Measurements from ENCODE around the gene TEP1.
"Not testable (repeated sequence)": the region's sequence is repeated elsewhere in the genome, so short reads cannot be mapped to it uniquely, and the experiment has no call there.

The TEP1 gene

GRCh38 chr14:20388159-20388558, 25.1 kb downstream of the TEP1 start:
- DNase-seq (ENCODE audit: low read depth in 2 of 2): no peak

GRCh38 chr14:20387576-20387975, 25.7 kb downstream of the TEP1 start:
- no peak for DNase-seq (ENCODE audit: low read depth in 2 of 2)

GRCh38 chr14:20386276-20386855, 26.9 kb downstream of the TEP1 start:
- no peak for DNase-seq (ENCODE audit: low read depth in 2 of 2)

GRCh38 chr14:20384886-20385285, 28.4 kb downstream of the TEP1 start:
- DNase-seq (ENCODE audit: low read depth in 2 of 2): no peak

- DNase-seq (ENCODE audit: low read depth in 2 of 2): no peak
These were observed 29.0 kb downstream of the TEP1 start for GRCh38 chr14:20384321-20384720.

GRCh38 chr14:20383636-20384035, 29.7 kb downstream of the TEP1 start:
- DNase-seq (ENCODE audit: low read depth in 2 of 2): no peak

GRCh38 chr14:20383032-20383431, 30.3 kb downstream of the TEP1 start:
- no peak for DNase-seq (ENCODE audit: low read depth in 2 of 2)

- no peak for DNase-seq (ENCODE audit: low read depth in 2 of 2)
These were observed 30.8 kb downstream of the TEP1 start for GRCh38 chr14:20382526-20382925.

- DNase-seq (ENCODE audit: low read depth in 2 of 2): no peak
These were observed 32.0 kb downstream of the TEP1 start for GRCh38 chr14:20381341-20381740.

GRCh38 chr14:20380681-20381080, 32.6 kb downstream of the TEP1 start:
- DNase-seq (ENCODE audit: low read depth in 2 of 2): no peak

- no peak for DNase-seq (ENCODE audit: low read depth in 2 of 2)
These were observed 33.6 kb downstream of the TEP1 start for GRCh38 chr14:20379743-20380142.

- DNase-seq (ENCODE audit: low read depth in 2 of 2): no peak
These were observed 36.1 kb downstream of the TEP1 start for GRCh38 chr14:20377171-20377570.

- no peak for DNase-seq (ENCODE audit: low read depth in 2 of 2)
These were observed 37.2 kb downstream of the TEP1 start for GRCh38 chr14:20376071-20376588.

GRCh38 chr14:20375471-20375870, 37.8 kb downstream of the TEP1 start:
- DNase-seq (ENCODE audit: low read depth in 2 of 2): no peak

GRCh38 chr14:20372796-20373195, 40.5 kb downstream of the TEP1 start:
- no peak for DNase-seq (ENCODE audit: low read depth in 2 of 2)

GRCh38 chr14:20365928-20366327, 47.4 kb downstream of the TEP1 start:
- no peak for DNase-seq (ENCODE audit: low read depth in 2 of 2)

- not testable (repeated sequence) for DNase-seq (ENCODE audit: low read depth in 2 of 2)
These were observed 54.8 kb downstream of the TEP1 start for GRCh38 chr14:20358474-20358873.

GRCh38 chr14:20356422-20356821, 56.9 kb downstream of the TEP1 start:
- no peak for DNase-seq (ENCODE audit: low read depth in 2 of 2)

GRCh38 chr14:20350860-20351259, 62.4 kb downstream of the TEP1 start:
- DNase-seq (ENCODE audit: low read depth in 2 of 2): no peak

- no peak for DNase-seq (ENCODE audit: low read depth in 2 of 2)
These were observed 63.0 kb downstream of the TEP1 start for GRCh38 chr14:20350282-20350681.

- no peak for DNase-seq (ENCODE audit: low read depth in 2 of 2)
These were observed 65.6 kb downstream of the TEP1 start for GRCh38 chr14:20347747-20348146.

GRCh38 chr14:20346713-20347112, 66.6 kb downstream of the TEP1 start:
- no peak for DNase-seq (ENCODE audit: low read depth in 2 of 2)

GRCh38 chr14:20345366-20345765, 67.9 kb downstream of the TEP1 start:
- no peak for DNase-seq (ENCODE audit: low read depth in 2 of 2)

- no peak for DNase-seq (ENCODE audit: low read depth in 2 of 2)
These were observed 69.5 kb downstream of the TEP1 start for GRCh38 chr14:20343862-20344220.

All from stimulated activated CD8-positive, alpha-beta memory T cell treated with anti-CD3 and anti-CD28 coated beads, Interleukin-7, amount 100 ng/mL, for 1 hour (primary cell).